ENCODE results near the gene ARRB2. TPM values are rescaled to one million over a fixed set of nuclear protein-coding genes. Genes with fewer than 3 reads are reported as not detected.

The ARRB2 gene
- total and polyA plus RNA-seq, 4 donors: 11.8 to 16.5 (median 13.9) TPM

GRCh38 chr17:4715063-4715744, 4.8 kb downstream of the ARRB2 start:
- H3K27me3 ChIP-seq (ENCODE audit: control insufficient read depth in 4 of 4, insufficient read depth in 4 of 4, low read length in 3 of 4): no peaks in the 10 kb centered on the region
- peaks cover 2 to 8% (median 5%) of the 10 kb centered on the region in 4 donors for H3K36me3 ChIP-seq (ENCODE audit: control insufficient read depth in 4 of 4, insufficient read depth in 3 of 4, low read depth in 1 of 4, low read length in 3 of 4)
- 75% methylated on average over 11 of the region's 11 CpGs for WGBS
- H3K27ac ChIP-seq (ENCODE audit: low read depth in 1 of 2, low read length in 2 of 2): peak overlapping the region in 1 of 2 donors; percentile 54
- H3K9ac ChIP-seq (ENCODE audit: low read depth in 1 of 2, low read length in 2 of 2): no peak overlapping the region
- TF ChIP-seq ATF3 (IDR thresholded peaks at IDR 0.05): no peak
- no peak for TF ChIP-seq JUND (IDR thresholded peaks at IDR 0.05)
- no peak for TF ChIP-seq ZBTB33 (IDR thresholded peaks at IDR 0.05)
- no peak for TF ChIP-seq NR2F2 (IDR thresholded peaks at IDR 0.05)
- TF ChIP-seq FOXA1 (IDR thresholded peaks at IDR 0.05): no peak
- no peak for TF ChIP-seq HNF4G (IDR thresholded peaks at IDR 0.05)
- no peak for TF ChIP-seq GABPA (IDR thresholded peaks at IDR 0.05 in 1 of 2, conservative IDR thresholded peaks at IDR 0.05 in 1 of 2)
- TF ChIP-seq HNF4A (conservative IDR thresholded peaks at IDR 0.05): no peak
- no peak for TF ChIP-seq CTCF (IDR thresholded peaks at IDR 0.05; ENCODE audit: low read depth, low read length, missing input control)
- no peak for TF ChIP-seq EGR1 (IDR thresholded peaks at IDR 0.05; ENCODE audit: low read depth in 2 of 2)
- TF ChIP-seq TAF1 (conservative IDR thresholded peaks at IDR 0.05): no peak
- no peak for TF ChIP-seq REST (IDR thresholded peaks at IDR 0.05)
- TF ChIP-seq FOXA2 (IDR thresholded peaks at IDR 0.05): no peak
- no peak for TF ChIP-seq MAX (IDR thresholded peaks at IDR 0.05)
- TF ChIP-seq SP1 (IDR thresholded peaks at IDR 0.05): no peak
- no peak for TF ChIP-seq RAD21 (IDR thresholded peaks at IDR 0.05)
- TF ChIP-seq YY1 (IDR thresholded peaks at IDR 0.05): no peak
- no peak for TF ChIP-seq RXRA (IDR thresholded peaks at IDR 0.05)
- no peak overlapping the region for H3K4me3 ChIP-seq (ENCODE audit: low read depth in 1 of 3, low read length in 3 of 3)
- no peaks in the 10 kb centered on the region for H3K9me3 ChIP-seq (ENCODE audit: control insufficient read depth in 4 of 4, low read length in 3 of 4)
- H3K4me1 ChIP-seq (ENCODE audit: control insufficient read depth in 4 of 4, insufficient read depth in 4 of 4, low read length in 3 of 4): peaks cover 19 to 38% (median 29%) of the 10 kb centered on the region in 4 donors
- no peak for DNase-seq (ENCODE audit: low spot score)
